ENCODE results near the gene GNE. TPM values are rescaled to one million over a fixed set of nuclear protein-coding genes. Genes with fewer than 3 reads are reported as not detected.

The GNE gene
- total and polyA plus RNA-seq, 2 of the 8 experiments (the other 6 are each of a cell fraction or from before 2014, with no cell fraction given): 5.1 to 11.1 TPM

- Histone ChIP-seq H4K5ac (ENCODE audit: insufficient read length, low read depth, low read length) (no peak overlapping the region), H2BK120ac (replicated peaks; ENCODE audit: low read depth, low read length) (no peak overlapping the region), H3K79me2 (ENCODE audit: control insufficient read depth in 1 of 2, insufficient read depth in 2 of 2, low read length in 2 of 2) (no peaks in the 10 kb centered on the region; a peak in 1 of 4 replicates), H2AFZ (ENCODE audit: low read length) (no peak overlapping the region), H4K8ac (ENCODE audit: extremely low read depth, insufficient read depth, low read length) (no peak overlapping the region), H3K4me1 (replicated peaks in 1 of 4; ENCODE audit: control insufficient read depth in 3 of 4, insufficient read depth in 4 of 4, low read length in 3 of 4) (no peaks in the 10 kb centered on the region), H3K4me2 (ENCODE audit: insufficient read depth in 1 of 2, low read depth in 2 of 2, low read length in 2 of 2) (no peak overlapping the region), H2BK5ac (ENCODE audit: low read depth, low read length) (no peak overlapping the region), H2BK15ac (ENCODE audit: low read length) (no peak overlapping the region), H3K23ac (ENCODE audit: insufficient read length) (no peak overlapping the region), H3K56ac (replicated peaks; ENCODE audit: insufficient read length, low read depth, low read length) (no peak overlapping the region), H4K91ac (replicated peaks; ENCODE audit: insufficient read length, low read length) (no peak overlapping the region), H3K9ac (replicated peaks in 1 of 4; ENCODE audit: extremely low read depth in 1 of 4, low read depth in 3 of 4, low read length in 3 of 4) (no peak overlapping the region), H3K4ac (replicated peaks; ENCODE audit: insufficient read length, low read depth, low read length) (no peak overlapping the region), H3K14ac (ENCODE audit: insufficient read length) (no peak overlapping the region), H2BK12ac (ENCODE audit: low read depth, low read length) (no peak overlapping the region), H4K20me1 (replicated peaks in 1 of 2; ENCODE audit: control insufficient read depth in 1 of 2, insufficient read depth in 2 of 2, low read length in 2 of 2) (peaks cover 2 to 3% of the 10 kb centered on the region in 2 experiments), H3K36me3 (ENCODE audit: control insufficient read depth in 2 of 4, insufficient read depth in 4 of 4, low read length in 3 of 4) (peaks cover 3 to 45% (median 31%) of the 10 kb centered on the region in 4 experiments), H3K27me3 (replicated peaks in 1 of 4; ENCODE audit: control insufficient read depth in 3 of 4, extremely low read depth in 1 of 4, insufficient read depth in 3 of 4, low read length in 3 of 4) (no peaks in the 10 kb centered on the region), H3K23me2 (ENCODE audit: low read depth, low read length) (no peaks in the 10 kb centered on the region), H3K79me1 (ENCODE audit: low read depth, low read length) (peaks cover 9% of the 10 kb centered on the region), H3K27ac (ENCODE audit: low read depth, low read length) (no peak overlapping the region), H3K9me3 (ENCODE audit: insufficient read depth in 2 of 2, low read depth in 1 of 2, low read length in 1 of 2) (peaks cover 0 to 3% of the 10 kb centered on the region in 2 experiments; a peak in 1 of 4 replicates), H2BK20ac (ENCODE audit: low read length) (no peak overlapping the region), H3K18ac (ENCODE audit: extremely low read depth, low read length) (no peak overlapping the region), H2AK5ac (ENCODE audit: low read depth, low read length) (no peak overlapping the region), H3K4me3 (ENCODE audit: extremely low read depth in 1 of 4, insufficient read depth in 2 of 4, low read depth in 3 of 4, low read length in 4 of 4) (no peak overlapping the region)
- CTCF ChIA-PET (ENCODE audit: partially characterized antibody): interaction anchor here (1.5 kb wide), 1 partner anchor 21 kb away, joined by 4 read pairs; no protein-coding TSS in a partner anchor
- TF ChIP-seq JUN (IDR thresholded peaks at IDR 0.05; ENCODE audit: low read depth, low read length): no peak
- TF ChIP-seq SIX5 (IDR thresholded peaks at IDR 0.05; ENCODE audit: low read depth, low read length): no peak
- no peak for TF ChIP-seq MAFK (IDR thresholded peaks at IDR 0.05; ENCODE audit: low read depth, low read length)
- no peak for TF ChIP-seq E2F6 (IDR thresholded peaks at IDR 0.05)
- TF ChIP-seq EGR1 (IDR thresholded peaks at IDR 0.05; ENCODE audit: borderline replicate concordance, low read depth, low read length): no peak
- no peak for TF ChIP-seq CBX5 (IDR thresholded peaks at IDR 0.05; ENCODE audit: low read depth, low read length)
- no peak for TF ChIP-seq CREB1 (IDR thresholded peaks at IDR 0.05)
- TF ChIP-seq SIRT6 (IDR thresholded peaks at IDR 0.05; ENCODE audit: low read length): no peak
- DNase-seq (ENCODE audit: low read depth in 1 of 2, low spot score in 2 of 2): no peak
- 94% methylated on average over 1 of the region's 1 CpG; no CpG with 5 or more reads in 1 of the 2 experiments for WGBS, 2 experiments (ENCODE audit: extremely low coverage in 1 of 2, insufficient coverage in 1 of 2, insufficient read length in 1 of 2, insufficient replicate concordance in 2 of 2, low coverage in 1 of 2, low lambda C conversion rate in 2 of 2, missing lambda C conversion rate in 1 of 2)
- no peak for FAIRE-seq
- POLR2A ChIA-PET (ENCODE audit: partially characterized antibody): interaction anchor here (1.9 kb wide), 1 partner anchor 32 kb away, joined by 4 read pairs; the partner anchor contains the start of gene CLTA
Measured at GRCh38 chr9:36222449-36222848, 35.8 kb downstream of the GNE start.

All from H1 (cell line).